Spinal cord (tissue), 10 donors: ENCODE measurements around the gene CADPS. TPM values are rescaled to one million over a fixed set of nuclear protein-coding genes. Genes with fewer than 3 reads are reported as not detected.

Experiments
- DNase-seq, 6 donors: peaks; one replicate each; pipeline versions ENCODE4 v3.0.0 to v3.0.0-alpha.2; 2013 to 2015; ENCODE audit warnings: low spot score in 6 of 6, low read depth in 4 of 6
- H3K27ac ChIP-seq: one replicate; pipeline ENCODE4 v1.5.1; 2013; ENCODE audit warnings: low read depth, low read length, control low read depth
- H3K27me3 ChIP-seq: one replicate; pipeline ENCODE4 v1.6.1; 2013; ENCODE audit warnings: low read length; ENCODE audit not compliant: control insufficient read depth, insufficient read depth
- H3K36me3 ChIP-seq: one replicate; pipeline ENCODE4 v1.6.1; 2013; ENCODE audit warnings: low read length; ENCODE audit not compliant: control insufficient read depth, insufficient read depth
- H3K4me1 ChIP-seq: one replicate; pipeline ENCODE4 v1.6.1; 2013; ENCODE audit warnings: low read length; ENCODE audit not compliant: control insufficient read depth, insufficient read depth
- H3K4me3 ChIP-seq: one replicate; pipeline ENCODE4 v1.5.1; 2013; ENCODE audit warnings: low read depth, low read length, control low read depth
- H3K9me3 ChIP-seq: one replicate; pipeline ENCODE4 v1.6.1; 2013; ENCODE audit warnings: low read length; ENCODE audit not compliant: control insufficient read depth, insufficient read depth
- WGBS: methylation state at CpG from one replicate; pipeline ENCODE4 v1.1.5; 2013; ENCODE audit warnings: missing lambda C conversion rate; ENCODE audit not compliant: insufficient coverage; 5-methylcytosine and 5-hydroxymethylcytosine counted together
- polyA plus RNA-seq, 2 donors: library from polyadenylated mRNA; unstranded; fragments of 120-200 nt; gene quantifications; one replicate each; pipeline ENCODE4 v1.2.1, GENCODE V29; 2013; ENCODE audit not compliant: insufficient read length in 2 of 2
- total RNA-seq, 2 donors: library from RNA; depleted of rRNA in 1 of 2; stranded (reverse); fragments of 120-200 nt in 1 of 2; fragments of >200 nt in 1 of 2; gene quantifications; one replicate each; pipeline versions ENCODE4 v1.2.3 to v1.2.4, GENCODE V29; 2013 to 2014
- donor health status: healthy.

CADPS gene
- total and polyA plus RNA-seq, 4 donors, result 79.7 to 251 (median 198) TPM

GRCh38 chr3:62839748-62840147 is 35.5 kb downstream of the CADPS start:
- H3K4me3 ChIP-seq, result no peak overlapping the region
- no CpG with 5 or more reads among the region's 1 CpG for WGBS
- H3K36me3 ChIP-seq, result no peaks in the 10 kb centered on the region
- H3K9me3 ChIP-seq, result no peaks in the 10 kb centered on the region
- H3K27me3 ChIP-seq, result no peaks in the 10 kb centered on the region
- H3K4me1 ChIP-seq, result no peaks in the 10 kb centered on the region
- peak in 1 of 6 donors; percentile 33 for DNase-seq
- H3K27ac ChIP-seq, result no peak overlapping the region

GRCh38 chr3:62837145-62837787 is 38.0 kb downstream of the CADPS start:
- Histone ChIP-seq H3K27me3 (no peaks in the 10 kb centered on the region), H3K4me1 (no peaks in the 10 kb centered on the region), H3K36me3 (no peaks in the 10 kb centered on the region), H3K4me3 (no peak overlapping the region), H3K27ac (no peak overlapping the region), H3K9me3 (no peaks in the 10 kb centered on the region)
- WGBS, result 89% methylated on average over 5 of the region's 6 CpGs
- DNase-seq, result no peak

GRCh38 chr3:62835554-62836236 is 39.5 kb downstream of the CADPS start:
- no CpG with 5 or more reads among the region's 3 CpGs for WGBS
- DNase-seq, result peak in 1 of 6 donors; percentile 32
- Histone ChIP-seq H3K4me1 (no peaks in the 10 kb centered on the region), H3K4me3 (no peak overlapping the region), H3K9me3 (no peaks in the 10 kb centered on the region), H3K36me3 (no peaks in the 10 kb centered on the region), H3K27me3 (no peaks in the 10 kb centered on the region), H3K27ac (no peak overlapping the region)

GRCh38 chr3:62833538-62833937 is 41.7 kb downstream of the CADPS start:
- Histone ChIP-seq H3K36me3 (no peaks in the 10 kb centered on the region), H3K4me1 (no peaks in the 10 kb centered on the region), H3K27me3 (no peaks in the 10 kb centered on the region)

GRCh38 chr3:62832553-62832952 is 42.7 kb downstream of the CADPS start:
- no peaks in the 10 kb centered on the region for H3K9me3 ChIP-seq
- H3K36me3 ChIP-seq, result no peaks in the 10 kb centered on the region
- no peak overlapping the region for H3K4me3 ChIP-seq
- no peaks in the 10 kb centered on the region for H3K27me3 ChIP-seq
- WGBS, result 76% methylated on average over 5 of the region's 7 CpGs
- H3K27ac ChIP-seq, result no peak overlapping the region
- peak in 2 of 6 donors; percentile 47 to 81 for DNase-seq
- no peaks in the 10 kb centered on the region for H3K4me1 ChIP-seq

More at GRCh38 chr3:62833538-62833937, 41.7 kb downstream of the CADPS start:
- Histone ChIP-seq H3K4me3 (no peak overlapping the region), H3K9me3 (no peaks in the 10 kb centered on the region), H3K27ac (no peak overlapping the region)
- DNase-seq, result no peak

GRCh38 chr3:62830727-62831322 is 44.4 kb downstream of the CADPS start:
- H3K9me3 ChIP-seq, result no peaks in the 10 kb centered on the region
- DNase-seq, result peak in 1 of 6 donors; percentile 79
- H3K36me3 ChIP-seq, result no peaks in the 10 kb centered on the region
- WGBS, result no CpG with 5 or more reads among the region's 2 CpGs
- no peaks in the 10 kb centered on the region for H3K27me3 ChIP-seq
- H3K4me3 ChIP-seq, result no peak overlapping the region
- H3K27ac ChIP-seq, result no peak overlapping the region
- no peaks in the 10 kb centered on the region for H3K4me1 ChIP-seq

- Histone ChIP-seq H3K4me1 (no peaks in the 10 kb centered on the region), H3K36me3 (no peaks in the 10 kb centered on the region), H3K27ac (no peak overlapping the region), H3K9me3 (no peaks in the 10 kb centered on the region), H3K27me3 (no peaks in the 10 kb centered on the region), H3K4me3 (no peak overlapping the region)
- DNase-seq, result no peak
Measured at GRCh38 chr3:62827550-62827949, 47.7 kb downstream of the CADPS start.

- no peaks in the 10 kb centered on the region for H3K36me3 ChIP-seq
- 86% methylated on average over 1 of the region's 6 CpGs for WGBS
- no peaks in the 10 kb centered on the region for H3K27me3 ChIP-seq
- H3K27ac ChIP-seq, result no peak overlapping the region
- no peak overlapping the region for H3K4me3 ChIP-seq
- no peak for DNase-seq
- no peaks in the 10 kb centered on the region for H3K4me1 ChIP-seq
- no peaks in the 10 kb centered on the region for H3K9me3 ChIP-seq
Measured at GRCh38 chr3:62824965-62825592, 50.1 kb downstream of the CADPS start.

GRCh38 chr3:62823461-62824050 is 51.7 kb downstream of the CADPS start:
- Histone ChIP-seq H3K4me3 (no peak overlapping the region), H3K36me3 (no peaks in the 10 kb centered on the region), H3K9me3 (no peaks in the 10 kb centered on the region), H3K4me1 (no peaks in the 10 kb centered on the region), H3K27me3 (no peaks in the 10 kb centered on the region), H3K27ac (no peak overlapping the region)
- WGBS, result 67% methylated on average over 1 of the region's 6 CpGs
- DNase-seq, result peak in 1 of 6 donors; percentile 16
